GM08714 (cell line): ENCODE results near the gene IQSEC1.

Experiments
- H3K4me3 ChIP-seq: fragments of 200-500 bp; sonication (Bioruptor generic); 2 replicates; pipeline ENCODE4 v1.5.1; 2014; ENCODE audit warnings: mild to moderate bottlenecking, low read length, inconsistent platforms
- ZNF274 ChIP-seq: IDR thresholded peaks from 2 replicates; pipeline ENCODE4 v1.6.1; 2012; ENCODE audit warnings: mild to moderate bottlenecking, low read depth, low read length

IQSEC1 gene

GRCh38 chr3:13112521-13113345 is 39.5 kb upstream of the IQSEC1 start:
- no peak for TF ChIP-seq ZNF274
- H3K4me3 ChIP-seq: no peak overlapping the region

DNA sequence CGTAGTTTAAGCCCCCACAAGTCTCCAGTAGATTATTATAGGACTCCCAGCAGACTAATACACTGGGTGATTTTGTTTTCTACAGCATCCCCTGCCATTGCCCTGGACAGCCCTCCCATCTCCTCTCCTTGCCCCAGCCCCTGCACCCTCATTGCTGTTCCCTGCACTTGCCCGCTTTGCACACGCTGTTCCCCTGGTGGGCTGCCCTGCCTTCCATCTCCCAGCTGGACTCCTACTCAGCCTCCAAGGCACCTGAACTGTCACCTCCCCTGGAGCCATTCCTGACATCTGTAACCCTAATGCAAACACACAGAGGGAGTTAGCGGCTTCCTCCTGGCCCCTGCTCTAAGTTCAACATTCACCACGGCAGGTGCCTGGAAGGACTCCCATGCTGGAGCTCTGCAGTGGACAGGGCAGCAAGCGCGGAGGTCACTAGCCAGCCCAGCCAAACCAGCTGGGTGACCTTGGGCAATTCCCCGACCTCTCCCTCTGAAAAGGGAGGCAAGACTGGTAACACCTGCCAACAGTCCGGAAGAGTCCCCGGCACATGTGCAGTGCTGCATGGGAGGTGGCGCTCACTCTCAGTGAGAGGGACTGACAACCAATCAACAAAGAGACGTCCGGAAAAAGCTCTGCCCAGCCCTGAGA is 38.8 kb upstream of the IQSEC1 start:
- no peak overlapping the region for H3K4me3 ChIP-seq
- no peak for TF ChIP-seq ZNF274

- H3K4me3 ChIP-seq: no peak overlapping the region
- TF ChIP-seq ZNF274: no peak
These were observed 38.1 kb upstream of the IQSEC1 start for GRCh38 chr3:13111173-13111872.

DNA sequence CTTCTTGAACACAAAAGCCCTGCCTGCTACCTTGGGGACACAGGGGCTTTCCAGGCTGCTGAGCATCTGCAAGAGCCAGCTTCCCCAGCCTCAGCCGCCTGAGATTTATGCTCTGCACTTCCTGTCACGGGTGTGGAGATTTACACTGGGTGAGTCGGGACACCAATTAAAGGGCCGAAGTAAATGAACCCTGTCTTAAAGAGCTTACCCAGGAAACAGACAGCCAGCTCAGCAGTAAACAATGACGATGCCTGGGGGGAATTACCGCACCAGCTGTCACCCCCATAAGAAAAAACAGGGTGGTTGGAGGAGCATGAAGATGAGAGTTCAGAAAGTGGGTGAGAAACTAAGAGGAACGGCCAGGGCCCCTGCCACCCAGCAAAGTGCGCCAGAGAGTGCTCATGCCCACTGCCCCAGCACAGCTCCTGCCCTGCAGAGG is 37.5 kb upstream of the IQSEC1 start:
- no peak overlapping the region for H3K4me3 ChIP-seq
- TF ChIP-seq ZNF274: no peak

DNA sequence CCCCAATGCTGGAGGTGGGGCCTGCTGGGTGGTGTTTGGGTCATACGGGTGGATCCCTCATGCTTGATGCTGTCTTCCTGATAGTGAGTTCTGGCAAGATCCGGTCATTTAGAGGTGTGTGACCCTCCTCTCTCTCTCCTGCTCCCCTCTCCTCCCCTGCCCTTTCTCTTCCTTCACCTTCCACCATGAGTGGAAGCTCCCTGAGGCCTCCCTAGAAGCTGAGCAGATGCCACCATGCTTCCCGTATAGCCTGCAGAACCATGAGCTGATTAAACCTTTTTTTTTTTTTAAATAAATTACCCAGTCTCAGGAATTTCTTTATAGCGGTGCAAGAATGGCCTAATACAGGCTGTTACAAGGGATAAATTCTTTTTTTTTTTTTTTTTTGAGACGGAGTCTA is 36.3 kb upstream of the IQSEC1 start:
- H3K4me3 ChIP-seq: no peak overlapping the region
- TF ChIP-seq ZNF274: no peak

DNA sequence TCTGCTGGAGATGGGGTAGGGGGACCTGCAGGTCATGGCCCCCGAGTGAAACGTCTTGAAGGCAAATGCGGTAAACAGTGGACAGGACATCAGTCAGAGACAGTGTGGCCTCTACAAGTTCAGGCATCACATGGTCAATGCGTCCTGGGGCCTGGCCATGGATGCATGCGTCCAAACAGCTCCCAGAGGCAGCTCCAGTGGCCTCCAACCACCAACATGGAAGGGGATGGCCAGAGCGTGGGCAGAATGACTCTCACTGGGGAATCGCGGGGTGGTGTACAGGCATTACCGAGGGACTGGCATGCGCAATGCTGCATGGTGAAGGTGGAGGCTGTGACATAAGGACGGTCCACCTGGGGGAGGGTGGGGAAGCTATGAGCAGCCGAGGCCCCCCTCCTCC is 35.6 kb upstream of the IQSEC1 start:
- TF ChIP-seq ZNF274: no peak
- no peak overlapping the region for H3K4me3 ChIP-seq

DNA sequence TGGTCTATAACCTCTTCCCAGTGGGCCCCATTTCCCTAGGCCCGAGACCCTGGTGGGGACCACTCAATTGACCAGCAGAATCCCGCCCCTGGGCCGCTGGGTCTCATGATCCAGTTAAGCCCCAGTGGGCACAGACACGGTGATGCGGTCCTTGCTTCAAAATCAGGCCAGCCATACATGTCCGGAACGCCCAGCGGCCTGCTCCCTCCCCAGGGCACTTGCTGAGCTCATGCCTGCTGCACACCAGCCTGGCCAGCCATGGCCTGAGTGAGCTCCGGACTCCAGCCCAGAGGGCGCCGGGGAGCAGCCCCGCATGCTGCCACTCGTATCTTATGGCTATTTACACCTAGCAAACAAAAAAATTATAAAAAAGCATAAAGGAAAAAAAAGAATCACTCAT is 34.4 kb upstream of the IQSEC1 start:
- no peak for TF ChIP-seq ZNF274

GRCh38 chr3:13106308-13107001 is 33.2 kb upstream of the IQSEC1 start:
- no peak overlapping the region for H3K4me3 ChIP-seq
- TF ChIP-seq ZNF274: no peak

More for the DNA sequence above, 34.4 kb upstream of the IQSEC1 start:
- H3K4me3 ChIP-seq: no peak overlapping the region

- no peak for TF ChIP-seq ZNF274
- no peak overlapping the region for H3K4me3 ChIP-seq
These were observed 32.6 kb upstream of the IQSEC1 start for GRCh38 chr3:13105896-13106250.

- no peak overlapping the region for H3K4me3 ChIP-seq
- TF ChIP-seq ZNF274: no peak
These were observed 32.1 kb upstream of the IQSEC1 start for GRCh38 chr3:13105181-13105895.

- no peak for TF ChIP-seq ZNF274
These were observed 31.3 kb upstream of the IQSEC1 start for GRCh38 chr3:13104511-13104910.

DNA sequence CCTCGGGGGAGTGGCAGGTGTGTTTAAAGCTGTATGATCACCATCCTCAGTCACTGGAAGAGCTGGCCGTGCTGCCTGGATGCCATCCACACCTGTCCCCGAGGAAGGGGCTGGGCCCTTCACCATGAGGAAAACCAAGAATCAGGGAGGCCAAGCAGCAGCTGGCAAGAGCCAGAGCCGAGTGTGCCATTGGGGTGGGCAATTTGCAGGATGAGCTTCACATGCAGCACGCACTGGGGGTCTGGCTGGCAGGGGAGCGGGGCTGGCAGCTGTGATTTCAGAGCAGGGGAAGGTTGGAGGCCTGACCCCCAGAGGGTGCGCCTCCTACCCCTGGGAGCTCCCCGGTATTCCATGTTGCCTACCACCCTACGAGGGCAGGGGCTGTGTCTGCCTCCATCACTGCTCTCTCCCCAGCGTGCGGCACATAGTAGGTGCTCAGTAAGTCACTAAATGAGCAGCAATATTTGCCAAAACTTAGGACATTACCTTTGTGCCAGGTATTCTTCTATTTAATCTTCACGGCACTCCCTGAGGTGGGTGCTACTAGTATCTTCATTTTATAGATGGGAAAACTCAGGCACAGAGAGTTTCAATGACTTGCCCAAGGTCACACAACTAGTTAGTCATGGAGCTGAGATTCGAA is 30.3 kb upstream of the IQSEC1 start:
- no peak overlapping the region for H3K4me3 ChIP-seq
- TF ChIP-seq ZNF274: no peak

More at GRCh38 chr3:13104511-13104910, 31.3 kb upstream of the IQSEC1 start:
- H3K4me3 ChIP-seq: no peak overlapping the region
